GM08714 (cell line): ENCODE results near the gene CDYL.
"Not testable (repeated sequence)": the region's sequence is repeated elsewhere in the genome, so short reads cannot be mapped to it uniquely, and the experiment has no call there.

ENCODE experiments used
- H3K4me3 ChIP-seq: fragments of 200-500 bp; sonication (Bioruptor generic); 2 replicates; pipeline ENCODE4 v1.5.1; 2014; ENCODE audit warnings: mild to moderate bottlenecking, low read length, inconsistent platforms
- ZNF274 ChIP-seq: IDR thresholded peaks from 2 replicates; pipeline ENCODE4 v1.6.1; 2012; ENCODE audit warnings: mild to moderate bottlenecking, low read depth, low read length

Gene CDYL

DNA sequence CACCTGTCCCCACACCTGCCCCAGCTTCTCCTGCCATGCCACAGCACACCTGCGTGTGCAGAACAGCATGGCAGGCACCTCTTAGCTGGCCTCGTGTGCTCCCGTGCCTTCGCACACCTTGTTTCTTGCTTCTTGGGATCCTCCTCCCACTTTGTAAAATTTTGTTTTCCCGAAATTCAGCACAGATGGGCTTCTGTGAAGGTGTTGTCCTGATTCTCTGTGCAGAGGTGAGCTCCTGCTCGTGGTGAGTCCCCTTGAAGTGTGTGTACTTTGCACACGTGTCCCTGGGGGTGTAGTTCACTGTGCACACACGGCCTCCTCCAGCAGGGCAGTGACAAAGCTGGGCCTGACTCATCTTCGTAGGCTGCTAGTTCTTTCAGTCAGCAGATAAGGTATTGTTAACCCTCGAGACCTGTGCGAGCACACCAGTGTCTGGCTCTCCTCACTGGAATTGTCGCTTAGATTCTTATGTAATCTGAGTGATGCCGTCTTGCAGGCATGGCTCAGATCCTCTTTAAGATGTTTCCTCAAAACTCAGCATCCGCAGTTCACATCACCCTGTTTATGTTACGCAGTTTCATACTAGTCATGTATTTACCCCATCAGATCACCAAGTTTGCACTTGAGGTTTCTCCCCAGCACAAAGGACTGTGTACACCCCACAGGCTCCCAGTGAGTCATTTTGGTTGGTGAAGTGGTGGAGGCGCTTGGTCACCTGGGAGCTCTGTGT is 77.7 kb downstream of the CDYL start:
- no peak for TF ChIP-seq ZNF274
- H3K4me3 ChIP-seq: no peak overlapping the region

DNA sequence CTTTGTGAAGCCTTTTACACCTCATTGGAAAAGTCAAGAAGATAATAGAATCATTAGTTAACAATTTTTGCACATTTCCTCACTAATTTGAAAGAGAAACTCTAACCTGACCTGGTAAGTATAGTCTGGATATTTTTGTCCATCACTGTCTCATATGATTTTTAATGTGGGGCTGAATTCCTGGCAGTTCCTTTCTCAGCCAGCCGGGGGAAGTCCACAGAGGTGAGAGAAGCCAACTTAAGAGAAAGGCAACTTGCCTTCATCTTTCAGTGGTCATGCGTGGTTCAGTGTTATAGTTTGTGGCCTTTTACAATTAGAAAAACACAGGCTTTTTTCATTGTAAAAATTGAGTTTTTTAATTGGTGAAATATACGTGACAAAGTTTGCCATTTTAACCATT is 80.6 kb downstream of the CDYL start:
- TF ChIP-seq ZNF274: no peak
- no peak overlapping the region for H3K4me3 ChIP-seq

DNA sequence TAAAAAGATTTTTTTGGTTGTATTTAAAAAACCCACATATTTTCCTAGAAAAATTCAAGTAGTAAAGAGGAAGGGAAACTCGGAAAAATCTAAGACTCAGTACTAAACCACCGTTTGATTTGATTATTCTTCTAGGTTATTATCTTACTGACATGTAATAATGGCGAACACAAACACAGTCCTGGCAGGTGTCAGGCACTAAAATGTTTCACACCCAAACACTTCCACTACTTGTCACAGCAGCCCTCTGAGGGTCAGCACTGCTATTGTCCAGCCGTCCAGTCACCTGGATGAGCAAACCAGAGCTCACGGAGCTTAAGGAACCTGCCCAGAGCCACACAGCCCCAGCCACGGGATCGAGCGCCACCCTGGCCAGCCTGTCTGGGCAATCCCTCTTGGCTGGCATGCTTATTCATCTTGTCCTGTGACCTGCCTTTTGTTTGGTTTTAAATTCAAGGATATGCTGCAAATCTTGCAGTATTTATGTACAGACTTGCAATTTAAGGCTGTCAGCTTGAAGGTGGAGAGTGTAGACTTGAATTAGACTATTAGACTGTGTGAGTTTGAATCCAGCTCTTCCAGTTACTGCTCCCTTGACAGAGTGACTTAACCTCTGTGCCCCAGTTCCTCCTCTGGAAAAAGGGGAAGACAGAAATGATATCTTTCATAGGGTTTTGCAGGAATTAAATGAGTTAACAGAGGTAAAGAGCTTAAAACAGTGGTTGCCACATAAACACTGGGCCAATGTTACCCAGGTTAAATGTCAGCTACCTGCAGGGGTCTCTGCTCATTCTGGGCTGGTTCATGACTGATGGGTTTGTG is 82.2 kb downstream of the CDYL start:
- no peak for TF ChIP-seq ZNF274
- H3K4me3 ChIP-seq: no peak overlapping the region

DNA sequence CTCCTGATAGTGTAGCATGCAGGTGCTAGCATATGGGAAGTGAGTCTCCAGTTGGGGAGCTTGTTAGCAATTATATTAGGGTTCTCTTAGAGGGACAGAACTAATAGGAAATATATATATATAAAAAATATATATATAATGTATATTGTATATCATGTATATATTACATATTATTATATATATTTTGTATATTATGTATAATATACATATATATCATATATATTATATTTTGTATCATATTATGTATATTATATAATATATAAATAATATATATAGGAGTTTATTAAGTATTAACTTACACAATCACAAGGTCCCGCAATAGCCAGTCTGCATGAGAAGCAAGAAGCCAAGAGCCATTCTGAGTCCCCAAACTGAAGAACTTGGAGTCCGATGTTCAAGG is 84.2 kb downstream of the CDYL start:
- no peak overlapping the region for H3K4me3 ChIP-seq
- TF ChIP-seq ZNF274: no peak

DNA sequence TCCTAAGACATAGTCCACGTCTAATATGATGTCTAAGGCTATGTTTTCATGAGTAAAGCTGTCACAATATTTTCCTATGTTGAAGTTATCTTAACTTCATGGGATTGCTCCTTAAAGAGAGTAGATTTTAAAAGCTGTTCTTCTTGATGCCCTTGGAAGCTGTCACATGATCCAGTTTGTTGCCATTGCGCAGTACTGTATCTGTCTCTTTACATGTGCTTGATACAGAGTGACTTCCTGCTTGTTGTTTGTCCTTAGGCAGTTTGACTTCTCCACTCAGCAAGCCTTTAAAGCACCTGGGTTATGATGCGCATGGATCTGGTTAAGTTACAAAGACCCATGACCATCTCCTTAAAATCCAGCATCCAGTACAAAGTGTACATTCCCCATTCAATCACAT is 85.4 kb downstream of the CDYL start:
- TF ChIP-seq ZNF274: no peak
- H3K4me3 ChIP-seq: no peak overlapping the region

DNA sequence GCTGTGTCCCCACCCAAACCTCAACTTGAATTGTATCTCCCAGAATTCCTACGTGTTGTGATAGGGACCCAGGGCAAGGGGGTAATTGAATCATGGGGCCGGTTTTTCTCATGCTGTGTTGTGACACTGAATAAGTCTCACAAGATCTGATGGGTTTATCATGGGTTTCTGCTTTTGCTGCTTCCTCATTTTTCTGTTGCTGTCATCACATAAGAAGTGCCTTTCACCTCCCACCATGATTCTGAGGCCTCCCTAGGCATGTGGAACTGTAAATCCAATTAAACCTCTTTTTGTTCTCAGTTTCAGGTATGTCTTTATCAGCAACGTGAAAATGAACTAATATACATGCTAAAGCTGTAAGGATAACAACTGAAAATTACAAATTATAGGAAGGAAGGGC is 88.3 kb downstream of the CDYL start:
- no peak for TF ChIP-seq ZNF274
- no peak overlapping the region for H3K4me3 ChIP-seq

DNA sequence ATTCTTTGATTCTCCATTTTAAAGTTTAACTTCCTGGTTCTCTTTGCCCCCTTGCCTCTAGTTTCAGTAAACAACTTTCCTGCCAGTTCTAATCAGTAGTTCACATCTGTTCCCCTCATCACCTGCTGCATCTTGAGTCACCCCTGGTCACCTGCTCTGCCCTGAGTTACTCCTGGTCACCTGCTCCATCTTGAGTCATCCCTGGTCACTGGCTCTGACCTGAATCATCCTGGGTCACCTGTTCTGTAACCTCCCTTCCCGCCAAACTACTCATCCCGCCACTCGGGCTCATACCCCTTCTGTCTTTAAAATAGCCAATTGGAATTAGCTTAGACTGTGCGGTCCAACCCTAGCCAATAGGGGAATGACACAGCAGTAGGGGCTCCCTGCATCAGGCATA is 88.8 kb downstream of the CDYL start:
- not testable (repeated sequence) for H3K4me3 ChIP-seq

DNA sequence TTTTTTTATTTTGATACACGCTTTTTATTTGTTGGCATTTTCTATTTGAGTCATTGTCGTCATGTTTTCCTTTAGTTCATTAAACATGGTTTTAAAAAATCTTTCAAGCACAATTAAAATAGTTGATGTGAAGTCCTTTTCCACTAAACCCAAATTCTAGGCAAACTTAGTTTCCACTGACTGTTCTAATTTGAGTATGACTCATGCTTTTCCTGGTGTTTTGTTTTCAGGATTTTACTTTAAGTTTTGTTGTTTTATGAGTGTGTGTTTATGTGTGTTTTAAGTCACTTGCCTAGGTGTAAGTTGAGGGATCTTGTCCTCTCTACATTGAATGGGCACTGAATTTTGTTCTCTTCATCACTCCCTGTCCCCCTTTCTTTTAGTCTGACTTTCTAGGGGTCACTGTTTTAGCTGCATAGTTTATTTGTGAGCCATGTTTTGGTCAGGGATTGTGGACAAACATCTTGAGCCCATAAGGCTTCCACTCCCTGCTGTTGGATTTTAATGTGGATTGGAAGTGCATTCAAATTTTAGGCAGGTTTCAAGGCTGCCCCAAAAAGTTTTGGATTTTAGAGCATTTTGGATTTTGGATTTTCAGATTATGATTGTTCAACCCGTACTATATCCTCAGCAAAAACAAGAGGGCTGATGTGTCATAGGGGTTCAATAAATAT is 94.8 kb downstream of the CDYL start:
- no peak for TF ChIP-seq ZNF274
- H3K4me3 ChIP-seq: no peak overlapping the region

DNA sequence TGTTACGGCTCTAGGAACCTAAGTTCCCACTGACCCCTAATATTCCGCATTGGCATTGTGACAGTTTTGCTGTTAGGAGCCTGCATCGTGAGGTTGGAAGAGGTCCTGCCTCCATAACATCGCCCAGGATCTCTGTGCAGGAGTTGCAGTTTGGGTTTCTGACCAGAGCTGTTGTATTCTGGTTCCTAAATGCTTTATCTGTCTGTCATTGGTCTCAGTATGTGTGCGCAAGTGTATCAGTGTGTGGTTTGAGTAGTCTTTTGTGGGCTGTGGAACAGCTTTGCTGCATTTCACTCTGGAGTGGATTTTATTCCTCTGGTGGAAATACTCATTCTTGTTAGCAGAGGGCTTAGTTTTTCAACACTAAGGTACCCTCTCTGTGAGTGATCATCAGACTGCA is 95.6 kb downstream of the CDYL start:
- no peak for TF ChIP-seq ZNF274
- no peak overlapping the region for H3K4me3 ChIP-seq

DNA sequence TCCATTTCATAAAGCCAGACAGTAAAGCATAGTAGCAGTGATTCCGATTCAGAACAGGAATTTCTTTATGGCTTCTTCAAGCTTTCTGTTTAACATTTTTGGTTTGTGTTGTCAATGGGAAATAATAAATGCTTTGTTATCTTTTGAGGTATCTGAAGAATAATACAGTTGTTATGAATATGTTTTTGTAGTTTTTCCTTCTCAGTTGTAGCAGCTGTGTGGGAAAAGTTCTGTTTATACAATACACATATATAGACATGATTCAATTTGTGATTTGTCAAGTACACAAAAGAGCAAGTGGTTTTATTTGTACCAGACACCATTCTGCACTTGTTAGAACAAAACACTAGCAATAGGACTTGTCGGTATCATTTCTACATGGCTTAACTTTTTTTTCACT is 96.6 kb downstream of the CDYL start:
- TF ChIP-seq ZNF274: no peak

DNA sequence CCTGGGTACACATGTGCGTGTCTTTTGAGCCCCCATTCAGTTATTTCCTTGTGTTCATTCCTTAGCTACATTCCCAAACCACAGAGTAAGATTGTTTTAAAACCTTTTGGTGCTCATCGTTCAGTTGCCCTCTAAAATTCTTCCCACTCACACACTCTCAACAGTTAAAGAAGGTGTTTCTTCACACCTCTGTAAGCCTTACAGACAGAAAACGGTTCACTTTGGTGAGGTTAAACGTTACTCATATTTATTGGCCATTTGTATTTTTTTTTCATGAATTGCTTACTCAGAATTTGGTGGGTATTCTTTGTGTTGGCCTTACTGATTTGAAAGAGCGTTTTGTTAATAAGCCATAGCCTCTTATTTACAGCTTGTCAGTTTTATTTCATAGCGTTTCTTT is 97.7 kb downstream of the CDYL start:
- no peak overlapping the region for H3K4me3 ChIP-seq
- TF ChIP-seq ZNF274: no peak

More for the DNA sequence above, 96.6 kb downstream of the CDYL start:
- H3K4me3 ChIP-seq: no peak overlapping the region

DNA sequence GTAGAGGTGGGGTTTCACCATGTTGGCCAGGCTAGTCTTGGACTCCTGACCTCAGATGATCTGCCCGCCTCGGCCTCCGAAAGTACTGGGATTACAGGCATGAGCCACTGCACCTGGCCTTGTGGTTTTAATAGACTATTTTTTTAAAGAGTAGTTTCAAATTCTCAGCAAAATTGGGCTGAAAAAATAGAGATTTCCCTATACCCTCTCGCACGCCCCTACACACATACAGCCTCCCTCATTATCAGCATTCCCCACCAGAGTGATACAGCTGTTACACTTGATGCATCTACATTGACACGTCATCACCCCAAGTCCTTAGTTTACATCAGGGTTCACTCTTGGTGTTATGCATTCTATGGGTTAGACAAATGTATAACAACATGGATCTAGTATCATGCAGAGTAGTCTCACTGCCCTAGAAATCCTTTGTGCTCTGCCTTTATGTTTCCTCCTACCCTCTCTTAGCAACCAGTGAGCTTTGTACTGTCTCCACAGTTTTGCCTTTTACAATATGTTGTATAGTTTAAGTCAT is 103.6 kb downstream of the CDYL start:
- no peak for TF ChIP-seq ZNF274
- peak overlapping the region; percentile 28; the same call in 1 of the 2 replicates for H3K4me3 ChIP-seq

DNA sequence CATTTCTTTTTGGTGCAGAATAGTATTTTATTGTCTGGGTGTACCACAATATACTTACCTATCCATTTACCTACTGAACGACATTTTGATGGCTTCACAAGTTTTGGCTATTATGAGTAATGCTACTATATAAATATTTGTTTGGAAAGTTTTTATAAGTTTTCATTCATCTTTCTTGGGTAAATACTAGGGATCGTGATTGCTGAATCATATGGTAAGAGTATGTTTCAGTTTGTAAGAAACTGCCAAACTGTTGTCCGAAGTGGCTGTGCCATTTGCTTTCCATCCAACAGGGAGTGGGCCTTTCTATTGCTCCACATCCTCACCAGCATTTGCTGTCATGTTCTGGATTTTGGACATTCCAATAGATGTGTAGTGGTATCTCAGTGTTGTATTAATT is 104.2 kb downstream of the CDYL start:
- no peak for TF ChIP-seq ZNF274
- H3K4me3 ChIP-seq: 0 out of 2 replicates have a peak overlapping the region, but pooled peaks have one; percentile 31

DNA sequence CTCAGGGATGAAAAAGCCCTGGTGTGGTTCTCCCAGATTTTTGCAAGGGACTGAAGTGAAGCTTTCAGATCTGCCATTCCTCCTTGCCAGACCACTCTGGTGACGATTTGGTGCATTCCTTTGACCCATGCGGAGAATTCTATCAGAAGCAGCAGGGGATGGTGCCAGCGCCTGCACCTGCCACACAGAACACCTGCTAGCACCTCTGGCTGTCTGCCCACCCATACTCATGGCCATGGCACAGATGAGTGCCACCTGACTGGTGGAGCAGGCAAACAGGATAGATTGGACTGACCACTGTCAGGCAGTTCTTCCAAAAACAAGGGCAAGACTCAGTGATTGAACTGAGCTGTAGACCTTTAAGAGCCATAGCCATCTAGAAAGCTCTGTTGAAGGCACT is 107.1 kb downstream of the CDYL start:
- no peak for TF ChIP-seq ZNF274

More for the DNA sequence above, 107.1 kb downstream of the CDYL start:
- H3K4me3 ChIP-seq: no peak overlapping the region
